HL-60/S4 (cell line): Measurements from ENCODE around the gene TMEM87A.
"Not testable (repeated sequence)": the region's sequence is repeated elsewhere in the genome, so short reads cannot be mapped to it uniquely, and the experiment has no call there.

ENCODE experiments used
- in situ Hi-C: fragments of 300-500 bp; cut with MboI; formaldehyde crosslinking; loops from 2 replicates; pipeline ENCODE4 v1.14.3; 2022; ENCODE audit warnings: low sequenced_read_pairs

Gene TMEM87A

GRCh38 chr15:42272939-42273899 is at the start of gene TMEM87A, which contains the start of gene GANC:
Gene TMEM87A (minus strand): TSS chr15:42273433. CDS start chr15:42273398, 35 bp downstream.
Gene GANC (plus strand): TSS chr15:42273201. CDS start chr15:42274482, 1,281 bp downstream.
- in situ Hi-C loops, result no loop called here

GRCh38 chr15:42319206-42319605 is 46.0 kb upstream of the TMEM87A start:
- in situ Hi-C loops, result no loop called here

- in situ Hi-C loops, result not testable (repeated sequence)
Observed at GRCh38 chr15:42316282-42316805, 43.1 kb upstream of the TMEM87A start.

- in situ Hi-C loops, result no loop called here
Observed at GRCh38 chr15:42315521-42315920, 42.3 kb upstream of the TMEM87A start.

- in situ Hi-C loops, result no loop called here
Observed at GRCh38 chr15:42314818-42315217, 41.6 kb upstream of the TMEM87A start.

GRCh38 chr15:42313463-42313862 is 40.2 kb upstream of the TMEM87A start:
- in situ Hi-C loops, result no loop called here

GRCh38 chr15:42306681-42307080 is 33.4 kb upstream of the TMEM87A start:
- in situ Hi-C loops, result no loop called here

GRCh38 chr15:42301004-42301403 is 27.8 kb upstream of the TMEM87A start:
- in situ Hi-C loops, result not testable (repeated sequence)

GRCh38 chr15:42289166-42289565 is 15.9 kb upstream of the TMEM87A start:
- in situ Hi-C loops, result no loop called here

- in situ Hi-C loops, result no loop called here
Observed at GRCh38 chr15:42287931-42288330, 14.7 kb upstream of the TMEM87A start.

GRCh38 chr15:42286445-42287029 is 13.3 kb upstream of the TMEM87A start:
- in situ Hi-C loops, result no loop called here

- in situ Hi-C loops, result no loop called here
Observed at GRCh38 chr15:42285034-42285433, 11.8 kb upstream of the TMEM87A start.

GRCh38 chr15:42284551-42284950 is 11.3 kb upstream of the TMEM87A start:
- in situ Hi-C loops, result no loop called here

- in situ Hi-C loops, result no loop called here
Observed at GRCh38 chr15:42283671-42284070, 10.4 kb upstream of the TMEM87A start.

GRCh38 chr15:42282926-42283325 is 9.7 kb upstream of the TMEM87A start:
- in situ Hi-C loops, result no loop called here

GRCh38 chr15:42282344-42282743 is 9.1 kb upstream of the TMEM87A start:
- in situ Hi-C loops, result no loop called here

GRCh38 chr15:42279234-42279723 is 6.0 kb upstream of the TMEM87A start:
- in situ Hi-C loops, result no loop called here

GRCh38 chr15:42276762-42277161 is 3.5 kb upstream of the TMEM87A start:
- in situ Hi-C loops, result no loop called here

GRCh38 chr15:42275780-42276391 is 2.7 kb upstream of the TMEM87A start:
- in situ Hi-C loops, result no loop called here

- in situ Hi-C loops, result no loop called here
Observed at GRCh38 chr15:42274702-42274989, 1.4 kb upstream of the TMEM87A start.
